OCI-LY7 (cell line): ENCODE data around the gene TXNDC11.

Source experiments
- CTCF ChIP-seq: fragments of 200-600 bp; sonication (generic); conservative IDR thresholded peaks from 2 replicates; pipeline ENCODE4 v1.5.1; 2014; ENCODE audit warnings: mild to moderate bottlenecking, antibody characterized with exemption, low read length, moderate library complexity, mixed read lengths
- EZH2phosphoT487 ChIP-seq: fragments of 200-600 bp; sonication (generic); IDR thresholded peaks from 2 replicates; pipeline ENCODE4 v1.6.1; 2018; ENCODE audit warnings: low read depth, borderline replicate concordance, mild to moderate bottlenecking, mixed run types, antibody characterized with exemption, low read length, moderate library complexity, mixed read lengths

- TF ChIP-seq CTCF (no peak), EZH2phosphoT487 (no peak)
Measured at GRCh38 chr16:11689031-11689840, 53.4 kb downstream of the TXNDC11 start.
